Activated T-cell treated with anti-CD3 and anti-CD28 coated beads, Interleukin-2, amount 50 U/mL, for 24 hours (primary cell): ENCODE data around the gene PARD3.
A peak's percentile ranks its signal among the peaks of the same experiment; 100 is the strongest.

Experiments used
- DNase-seq: peaks from one replicate; pipeline ENCODE4 v3.0.0-alpha.2; 2020
- H3K27ac Mint-ChIP-seq: 2 replicates; pipeline ENCODE4 v1.8.0; 2020; ENCODE audit warnings: mild to moderate bottlenecking, mixed read lengths
- H3K27me3 Mint-ChIP-seq: 2 replicates; pipeline ENCODE4 v1.8.0; 2020; ENCODE audit warnings: mixed read lengths
- H3K36me3 Mint-ChIP-seq: 2 replicates; pipeline ENCODE4 v1.8.0; 2020; ENCODE audit warnings: low read depth, mixed read lengths
- H3K4me1 Mint-ChIP-seq: 2 replicates; pipeline ENCODE4 v1.8.0; 2020; ENCODE audit warnings: low read depth, mixed read lengths
- H3K4me3 Mint-ChIP-seq: 2 replicates; pipeline ENCODE4 v1.8.0; 2020; ENCODE audit warnings: mild to moderate bottlenecking, moderate library complexity, mixed read lengths
- H3K9me3 Mint-ChIP-seq: 2 replicates; pipeline ENCODE4 v1.8.0; 2020; ENCODE audit warnings: mixed read lengths

The PARD3 gene

DNA sequence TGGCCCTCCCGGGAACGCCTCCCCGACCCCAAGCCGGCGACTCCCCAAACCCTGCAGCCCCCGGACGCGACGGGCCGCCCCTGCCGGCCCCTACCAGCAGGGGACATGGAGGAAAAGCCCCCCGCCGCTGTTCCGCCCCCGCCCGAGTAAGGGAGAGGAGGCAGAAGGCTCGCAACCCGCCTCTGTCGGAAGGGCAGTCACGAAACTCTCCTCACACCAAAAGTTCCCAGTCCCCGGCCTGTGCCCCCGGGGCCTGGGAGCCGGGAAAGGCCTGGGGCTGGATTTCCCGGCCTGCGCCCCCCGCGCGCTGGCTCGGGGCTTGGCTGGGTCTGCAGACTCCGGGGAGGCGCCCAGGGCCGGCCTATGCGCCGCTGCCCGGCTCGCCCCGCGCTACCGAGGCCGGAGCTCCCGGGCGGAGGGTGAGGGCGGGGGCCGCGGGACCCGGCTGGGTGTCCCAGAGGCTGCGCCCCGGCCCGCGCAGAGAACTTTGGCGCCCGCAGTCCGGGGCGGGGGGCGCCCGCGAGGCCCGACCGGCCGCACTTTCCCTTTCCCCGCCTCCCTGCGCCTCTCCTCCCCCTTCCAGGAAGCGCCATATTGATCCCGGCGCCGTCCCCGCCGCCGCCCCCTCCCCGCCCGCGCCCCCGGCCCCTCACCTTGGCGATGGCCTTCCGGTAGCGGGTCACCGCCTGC, 728 bp downstream of the PARD3 start:
- Mint-ChIP-seq H3K27me3 (peaks cover 65% of the 10 kb centered on the region), H3K36me3 (no peaks in the 10 kb centered on the region), H3K4me1 (peaks cover 16% of the 10 kb centered on the region), H3K4me3 (peak overlapping the region; percentile 59), H3K27ac (no peak overlapping the region), H3K9me3 (no peaks in the 10 kb centered on the region)
- no peak for DNase-seq

DNA sequence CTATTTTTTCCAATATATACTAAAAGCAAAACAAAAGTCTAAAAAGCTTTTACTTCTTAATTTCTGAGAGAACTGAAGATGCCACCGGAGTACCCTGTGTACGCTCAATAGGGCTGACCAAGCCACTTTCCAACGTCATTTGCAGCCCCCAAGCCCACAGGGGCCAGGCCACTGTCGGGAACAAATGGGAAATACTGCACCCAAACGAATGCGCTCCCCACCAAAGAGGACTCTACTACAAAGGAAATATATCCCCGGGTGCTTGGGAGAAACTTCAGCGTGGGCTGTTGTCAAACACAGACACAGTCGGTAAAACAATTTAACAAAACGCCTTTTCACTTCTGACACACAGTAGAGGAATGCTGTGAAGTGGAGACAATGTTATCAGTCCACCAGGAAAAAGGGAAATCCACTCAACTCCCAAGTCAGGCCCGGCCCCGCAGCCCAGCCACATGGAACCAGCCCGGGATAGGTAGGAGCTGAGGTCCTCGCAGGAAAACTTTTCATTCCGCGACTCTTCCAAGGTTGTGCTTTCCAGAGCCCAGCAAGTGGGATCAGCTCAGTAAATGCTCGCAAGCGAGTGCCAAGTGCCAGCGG, 1.4 kb downstream of the PARD3 start:
- Mint-ChIP-seq H3K4me1 (peaks cover 19% of the 10 kb centered on the region), H3K27me3 (peaks cover 71% of the 10 kb centered on the region), H3K36me3 (no peaks in the 10 kb centered on the region), H3K27ac (no peak overlapping the region), H3K4me3 (peak overlapping the region; percentile 59), H3K9me3 (no peaks in the 10 kb centered on the region)
- DNase-seq, result no peak

- Mint-ChIP-seq H3K4me3 (no peak overlapping the region), H3K27me3 (peaks cover 68% of the 10 kb centered on the region)
Measured at GRCh38 chr10:34812771-34813170, 2.3 kb downstream of the PARD3 start.

GRCh38 chr10:34811968-34812514, 3.1 kb downstream of the PARD3 start:
- Mint-ChIP-seq H3K27me3 (peaks cover 64% of the 10 kb centered on the region), H3K27ac (no peak overlapping the region), H3K4me1 (peaks cover 19% of the 10 kb centered on the region), H3K9me3 (no peaks in the 10 kb centered on the region), H3K4me3 (no peak overlapping the region), H3K36me3 (no peaks in the 10 kb centered on the region)
- DNase-seq, result no peak

More at GRCh38 chr10:34812771-34813170, 2.3 kb downstream of the PARD3 start:
- Mint-ChIP-seq H3K27ac (no peak overlapping the region), H3K4me1 (peaks cover 19% of the 10 kb centered on the region), H3K9me3 (no peaks in the 10 kb centered on the region), H3K36me3 (no peaks in the 10 kb centered on the region)
- DNase-seq, result no peak

- no peak for DNase-seq
- Mint-ChIP-seq H3K27me3 (peaks cover 61% of the 10 kb centered on the region), H3K4me1 (peaks cover 16% of the 10 kb centered on the region), H3K9me3 (no peaks in the 10 kb centered on the region), H3K27ac (no peak overlapping the region), H3K36me3 (no peaks in the 10 kb centered on the region), H3K4me3 (no peak overlapping the region)
Measured at GRCh38 chr10:34811126-34811967, 3.7 kb downstream of the PARD3 start.

- Mint-ChIP-seq H3K4me3 (no peak overlapping the region), H3K4me1 (peaks cover 8% of the 10 kb centered on the region), H3K36me3 (no peaks in the 10 kb centered on the region), H3K27me3 (peaks cover 52% of the 10 kb centered on the region), H3K27ac (no peak overlapping the region), H3K9me3 (no peaks in the 10 kb centered on the region)
- no peak for DNase-seq
Measured at GRCh38 chr10:34809796-34810195, 5.3 kb downstream of the PARD3 start.

- H3K4me3 Mint-ChIP-seq, result no peak overlapping the region
- H3K36me3 Mint-ChIP-seq, result no peaks in the 10 kb centered on the region
- DNase-seq, result no peak
- H3K9me3 Mint-ChIP-seq, result no peaks in the 10 kb centered on the region
- H3K27me3 Mint-ChIP-seq, result peaks cover 52% of the 10 kb centered on the region
- H3K27ac Mint-ChIP-seq, result no peak overlapping the region
- H3K4me1 Mint-ChIP-seq, result peaks cover 8% of the 10 kb centered on the region
Measured at GRCh38 chr10:34808801-34809745, 6.0 kb downstream of the PARD3 start.

DNA sequence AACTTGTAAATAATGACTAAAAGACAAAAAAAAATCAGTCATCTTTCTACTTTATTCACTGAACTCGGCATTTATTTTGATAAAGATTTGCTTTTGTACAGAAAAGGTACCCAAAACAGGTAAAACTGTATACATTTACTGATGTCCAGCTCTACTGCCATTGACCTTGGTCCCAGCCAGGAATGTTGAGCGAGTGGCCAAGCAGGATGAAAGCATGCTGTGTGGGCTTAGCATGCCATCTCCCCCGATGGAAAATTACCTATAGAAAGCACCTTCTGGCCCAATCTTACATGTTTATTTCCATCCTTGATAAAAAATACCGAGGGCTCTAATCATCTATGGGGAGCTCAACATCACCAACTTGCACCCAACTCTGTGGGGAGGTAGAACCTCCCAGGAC, 6.8 kb downstream of the PARD3 start:
- H3K27me3 Mint-ChIP-seq, result peaks cover 45% of the 10 kb centered on the region
- H3K4me3 Mint-ChIP-seq, result no peak overlapping the region

GRCh38 chr10:34804306-34804705, 10.8 kb downstream of the PARD3 start:
- H3K4me3 Mint-ChIP-seq, result no peak overlapping the region
- H3K9me3 Mint-ChIP-seq, result no peaks in the 10 kb centered on the region
- peaks cover 16% of the 10 kb centered on the region for H3K27me3 Mint-ChIP-seq
- H3K27ac Mint-ChIP-seq, result no peak overlapping the region
- H3K4me1 Mint-ChIP-seq, result peaks cover 3% of the 10 kb centered on the region
- no peak for DNase-seq
- H3K36me3 Mint-ChIP-seq, result no peaks in the 10 kb centered on the region

More for the DNA sequence above, 6.8 kb downstream of the PARD3 start:
- Mint-ChIP-seq H3K36me3 (no peaks in the 10 kb centered on the region), H3K4me1 (peaks cover 5% of the 10 kb centered on the region), H3K27ac (no peak overlapping the region), H3K9me3 (no peaks in the 10 kb centered on the region)
- DNase-seq, result no peak

- Mint-ChIP-seq H3K9me3 (no peaks in the 10 kb centered on the region), H3K4me3 (no peak overlapping the region), H3K27ac (no peak overlapping the region)
Measured at GRCh38 chr10:34802692-34803091, 12.4 kb downstream of the PARD3 start.

GRCh38 chr10:34801097-34801733, 13.9 kb downstream of the PARD3 start:
- no peaks in the 10 kb centered on the region for H3K4me1 Mint-ChIP-seq
- H3K36me3 Mint-ChIP-seq, result no peaks in the 10 kb centered on the region
- no peak overlapping the region for H3K27ac Mint-ChIP-seq
- H3K9me3 Mint-ChIP-seq, result no peaks in the 10 kb centered on the region
- no peaks in the 10 kb centered on the region for H3K27me3 Mint-ChIP-seq
- no peak overlapping the region for H3K4me3 Mint-ChIP-seq
- DNase-seq, result no peak

More at GRCh38 chr10:34802692-34803091, 12.4 kb downstream of the PARD3 start:
- no peaks in the 10 kb centered on the region for H3K36me3 Mint-ChIP-seq
- H3K4me1 Mint-ChIP-seq, result no peaks in the 10 kb centered on the region
- no peak for DNase-seq
- H3K27me3 Mint-ChIP-seq, result peaks cover 6% of the 10 kb centered on the region

DNA sequence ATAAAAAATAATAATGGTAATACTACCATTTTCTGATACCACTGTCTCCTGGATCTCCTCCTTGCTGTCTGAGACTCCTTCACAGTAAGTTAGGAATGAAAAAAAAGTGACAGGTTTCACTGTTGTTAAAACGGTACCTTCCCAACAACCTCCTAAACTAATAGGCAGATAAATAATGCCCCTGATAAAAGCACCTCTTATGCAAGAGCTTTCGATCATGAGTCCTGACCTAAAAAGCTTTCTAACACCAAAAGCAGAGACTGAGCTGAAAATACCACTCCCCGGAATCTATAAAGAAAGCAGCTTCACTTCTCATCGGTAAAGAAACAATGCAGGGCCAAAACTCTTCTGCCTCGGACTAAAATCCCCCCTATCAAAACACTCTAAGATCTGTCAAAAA, 14.5 kb downstream of the PARD3 start:
- H3K27ac Mint-ChIP-seq, result no peak overlapping the region
- DNase-seq, result no peak
- H3K4me3 Mint-ChIP-seq, result no peak overlapping the region
- no peaks in the 10 kb centered on the region for H3K36me3 Mint-ChIP-seq
- no peaks in the 10 kb centered on the region for H3K4me1 Mint-ChIP-seq
- no peaks in the 10 kb centered on the region for H3K9me3 Mint-ChIP-seq
- no peaks in the 10 kb centered on the region for H3K27me3 Mint-ChIP-seq

DNA sequence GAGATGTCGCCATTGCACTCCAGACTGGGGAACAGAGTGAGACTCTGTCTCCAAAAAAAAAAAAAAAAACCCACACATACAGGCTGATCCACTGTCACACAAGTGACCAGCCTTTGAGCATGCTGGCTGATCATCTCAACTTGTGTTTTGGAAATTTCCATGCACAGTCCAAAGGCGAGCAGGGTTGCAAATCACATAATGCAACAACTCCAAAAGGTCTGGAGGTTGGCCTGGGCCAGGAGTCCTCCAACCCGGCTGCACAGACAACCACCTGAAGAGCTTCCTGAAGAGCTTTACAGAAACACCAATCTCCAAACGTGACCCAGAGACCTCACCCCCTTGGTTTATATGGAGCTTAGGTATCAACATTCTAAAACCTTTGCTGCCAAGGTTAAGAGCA, 16.4 kb downstream of the PARD3 start:
- DNase-seq, result no peak
- H3K27ac Mint-ChIP-seq, result no peak overlapping the region
- no peaks in the 10 kb centered on the region for H3K36me3 Mint-ChIP-seq
- no peak overlapping the region for H3K4me3 Mint-ChIP-seq
- no peaks in the 10 kb centered on the region for H3K27me3 Mint-ChIP-seq
- H3K4me1 Mint-ChIP-seq, result no peaks in the 10 kb centered on the region
- no peaks in the 10 kb centered on the region for H3K9me3 Mint-ChIP-seq
